Vagina (tissue), 2 donors: ENCODE results near the gene ZNF23.

Experiments used
- CTCF ChIP-seq, 3 experiments: fragments of 450-650 bp in 2 of 3; fragments of 200-600 bp in 1 of 3; sonication (generic) in 1 of 3; IDR thresholded peaks; one replicate each; pipeline ENCODE4 v1.5.1; 2017 to 2019; ENCODE audit warnings: antibody characterized with exemption in 3 of 3, mild to moderate bottlenecking in 2 of 3, moderate library complexity in 2 of 3
- POLR2A ChIP-seq, 2 donors: fragments of 450-650 bp; IDR thresholded peaks; one replicate each; pipeline ENCODE4 v1.6.1; 2017; ENCODE audit warnings: antibody characterized with exemption in 2 of 2, mild to moderate bottlenecking in 2 of 2, moderate library complexity in 2 of 2

GRCh38 chr16:71498031-71498430 lies 36.0 kb upstream of the ZNF23 start:
- TF ChIP-seq POLR2A (IDR thresholded peaks at IDR 0.05) (no peak), CTCF (IDR thresholded peaks at IDR 0.05) (no peak)
